GM19328 (cell line): ENCODE results near the gene GPATCH8.

Experiments used
- ATAC-seq: cut with Tn5 transposase; IDR thresholded peaks from one replicate; pipeline ENCODE4 v1.9.1; 2021; ENCODE audit warnings: mild to moderate bottlenecking, moderate library complexity; ENCODE audit not compliant: unreplicated experiment

Gene GPATCH8

GRCh38 chr17:44359006-44359405 lies 144.2 kb downstream of the GPATCH8 start:
- no peak for ATAC-seq

GRCh38 chr17:44358066-44358465 lies 145.1 kb downstream of the GPATCH8 start:
- ATAC-seq, result no peak

- ATAC-seq, result no peak
Observed at GRCh38 chr17:44356241-44356640, 147.0 kb downstream of the GPATCH8 start.

GRCh38 chr17:44355642-44356099 lies 147.5 kb downstream of the GPATCH8 start:
- no peak for ATAC-seq

GRCh38 chr17:44354582-44355561 lies 148.3 kb downstream of the GPATCH8 start:
- no peak for ATAC-seq

GRCh38 chr17:44353672-44354331 lies 149.4 kb downstream of the GPATCH8 start:
- ATAC-seq, result no peak

- no peak for ATAC-seq
Observed at GRCh38 chr17:44352828-44353671, 150.2 kb downstream of the GPATCH8 start.

GRCh38 chr17:44351961-44352827 lies 151.0 kb downstream of the GPATCH8 start:
- no peak for ATAC-seq

GRCh38 chr17:44351464-44351863 lies 151.7 kb downstream of the GPATCH8 start:
- no peak for ATAC-seq

GRCh38 chr17:44350733-44351226 lies 152.4 kb downstream of the GPATCH8 start:
- no peak for ATAC-seq

- ATAC-seq, result no peak
Observed at GRCh38 chr17:44349553-44350070, 153.6 kb downstream of the GPATCH8 start.

- no peak for ATAC-seq
Observed at GRCh38 chr17:44348988-44349364, 154.2 kb downstream of the GPATCH8 start.

GRCh38 chr17:44348234-44348987 lies 154.8 kb downstream of the GPATCH8 start:
- no peak for ATAC-seq
